ENCODE measurements around the gene ZNF112.
"Not testable (repeated sequence)": the region's sequence is repeated elsewhere in the genome, so short reads cannot be mapped to it uniquely, and the experiment has no call there.

GRCh38 chr19:44389268-44389667, 32.8 kb upstream of the ZNF112 start:
- not testable (repeated sequence) for TF ChIP-seq EZH2 (IDR thresholded peaks at IDR 0.05; ENCODE audit: borderline replicate concordance); CTCF (IDR thresholded peaks at IDR 0.05; ENCODE audit: poor library complexity)

Data from hepatocyte (in vitro differentiated cells).